HepG2 (cell line): ENCODE results near the gene NISCH. TPM values are rescaled to one million over a fixed set of nuclear protein-coding genes. Genes with fewer than 3 reads are reported as not detected.
A peak's percentile ranks its signal among the peaks of the same experiment; 100 is the strongest.

Experiments used
- ATF2 ChIP-seq: sonication (generic); formaldehyde crosslinking; IDR thresholded peaks from 2 replicates; pipeline ENCODE4 v1.4.0; 2020; ENCODE audit warnings: missing genetic modification reagents
- ATF7 ChIP-seq, 2 experiments: fragments of 450-650 bp in 1 of 2; sonication (generic) in 1 of 2; formaldehyde crosslinking in 1 of 2; IDR thresholded peaks; 2 replicates each; pipeline versions ENCODE4 v1.4.0 to v1.6.1; 2016 to 2020; ENCODE audit warnings: antibody characterized with exemption in 1 of 2, mild to moderate bottlenecking in 1 of 2, missing genetic modification reagents in 1 of 2
- CHD4 ChIP-seq: fragments of 200-600 bp; sonication (generic); IDR thresholded peaks from 2 replicates; pipeline ENCODE4 v1.7.0; 2017; ENCODE audit warnings: mild to moderate bottlenecking, low read length, borderline replicate concordance
- CREBL2 ChIP-seq: sonication (generic); formaldehyde crosslinking; IDR thresholded peaks from 2 replicates; pipeline ENCODE4 v1.8.1; 2023; ENCODE audit warnings: missing genetic modification reagents, mild to moderate bottlenecking, borderline replicate concordance
- ESRRA ChIP-seq: sonication (generic); formaldehyde crosslinking; IDR thresholded peaks from 2 replicates; pipeline ENCODE4 v1.5.1; 2020; ENCODE audit warnings: mild to moderate bottlenecking, low read depth, missing genetic modification reagents
- GABPB1 ChIP-seq: IDR thresholded peaks from 2 replicates; pipeline ENCODE4 v1.6.1; 2016; ENCODE audit warnings: mild to moderate bottlenecking, missing genetic modification reagents, moderate library complexity, missing compliant biosample characterization
- GPBP1L1 ChIP-seq: sonication (generic); formaldehyde crosslinking; IDR thresholded peaks from 2 replicates; pipeline ENCODE4 v1.5.0; 2020; ENCODE audit warnings: mild to moderate bottlenecking, missing genetic modification reagents
- KLF9 ChIP-seq: IDR thresholded peaks from 2 replicates; pipeline ENCODE4 v1.6.1; 2016; ENCODE audit warnings: low read depth
- SATB2 ChIP-seq: sonication (generic); formaldehyde crosslinking; IDR thresholded peaks from 2 replicates; pipeline ENCODE4 v1.5.0; 2020; ENCODE audit warnings: missing genetic modification reagents
- SIX1 ChIP-seq: sonication (generic); formaldehyde crosslinking; IDR thresholded peaks from 2 replicates; pipeline ENCODE4 v1.4.0; 2020; ENCODE audit warnings: missing genetic modification reagents, borderline replicate concordance
- TCF12 ChIP-seq, 2 experiments: fragments of 450-650 bp in 1 of 2; sonication (generic) in 1 of 2; formaldehyde crosslinking in 1 of 2; IDR thresholded peaks; 2 replicates each; pipeline versions ENCODE4 v1.6.1 to v1.8.0; 2017 to 2022; ENCODE audit warnings: antibody characterized with exemption in 1 of 2, mild to moderate bottlenecking in 1 of 2, missing genetic modification reagents in 1 of 2, moderate library complexity in 1 of 2
- TCF7 ChIP-seq: sonication (generic); IDR thresholded peaks from 2 replicates; pipeline ENCODE4 v1.6.1; 2016; ENCODE audit warnings: antibody characterized with exemption, low read depth
- TSC22D2 ChIP-seq: sonication (generic); formaldehyde crosslinking; IDR thresholded peaks from 2 replicates; pipeline ENCODE4 v1.5.1; 2020; ENCODE audit warnings: missing genetic modification reagents, mild to moderate bottlenecking, borderline replicate concordance
- ZBTB33 ChIP-seq: sonication (generic); formaldehyde crosslinking; IDR thresholded peaks from 2 replicates; pipeline ENCODE4 v1.4.0; 2020; ENCODE audit warnings: missing genetic modification reagents
- ZFAT ChIP-seq: sonication (generic); formaldehyde crosslinking; conservative IDR thresholded peaks from 2 replicates; pipeline ENCODE4 v1.8.1; 2023; ENCODE audit warnings: missing genetic modification reagents, inconsistent platforms
- ZNF143 ChIP-seq: sonication (generic); formaldehyde crosslinking; IDR thresholded peaks from 2 replicates; pipeline ENCODE4 v1.4.0; 2020; ENCODE audit warnings: missing genetic modification reagents
- ZNF263 ChIP-seq: sonication (generic); formaldehyde crosslinking; IDR thresholded peaks from 2 replicates; pipeline ENCODE4 v1.4.0; 2020; ENCODE audit warnings: missing genetic modification reagents
- ZNF512B ChIP-seq: sonication (generic); formaldehyde crosslinking; IDR thresholded peaks from 2 replicates; pipeline ENCODE4 v1.5.1; 2020; ENCODE audit warnings: missing genetic modification reagents, mild to moderate bottlenecking, borderline replicate concordance
- ZNF691 ChIP-seq: sonication (generic); formaldehyde crosslinking; IDR thresholded peaks from 2 replicates; pipeline ENCODE4 v1.4.0; 2020; ENCODE audit warnings: missing genetic modification reagents, low read depth, mild to moderate bottlenecking, borderline replicate concordance
- polyA plus RNA-seq, 8 experiments: library from polyadenylated mRNA; depleted of rRNA in 3 of 8; stranded (reverse) in 7 of 8; unstranded in 1 of 8; fragments of >200 nt; fragmentation: Illumina TruSeq in 4 of 8; extraction: Trizol in 4 of 8; gene quantifications; 2 replicates each; pipeline versions ENCODE4 v1.2.1 to v1.2.3, GENCODE V29; 2011 to 2016; ENCODE audit warnings: low read depth in 4 of 8, missing spikeins in 1 of 8, mixed read lengths in 1 of 8; ENCODE audit not compliant: insufficient read depth in 1 of 8
- total RNA-seq, 5 experiments: library from RNA; depleted of rRNA; stranded (reverse); fragments of >200 nt; fragmentation: Illumina TruSeq; extraction: Trizol; gene quantifications; 2 replicates each; pipeline ENCODE4 v1.2.3, GENCODE V29; 2016; ENCODE audit warnings: low read depth in 1 of 5

Gene NISCH
- total and polyA plus RNA-seq, 2 of the 13 experiments (the other 11 are each of a cell fraction or from before 2014, with no cell fraction given) = 27.0 to 47.6 TPM

- TF ChIP-seq GPBP1L1 (CRISPR knock-in tag) (no peak), CREBL2 (no peak), CHD4 (peak; percentile 71; the same call in 1 of the 2 replicates), ESRRA (CRISPR knock-in tag) (0 out of 2 replicates have a peak, but pooled peaks have one; percentile 61), SATB2 (CRISPR knock-in tag) (no peak), ZNF512B (CRISPR knock-in tag) (no peak), ATF2 (CRISPR knock-in tag) (no peak), ZBTB33 (CRISPR knock-in tag) (peak; percentile 13; the same call in 1 of the 2 replicates), SIX1 (peak; percentile 56; the same call in 1 of the 2 replicates), ZNF691 (no peak), KLF9 (CRISPR knock-in tag) (no peak), TCF12 (IDR thresholded peaks at IDR 0.05) (no peak), TCF12 (CRISPR knock-in tag; IDR thresholded peaks at IDR 0.05) (no peak), ZFAT (CRISPR knock-in tag) (no peak), ZNF263 (CRISPR knock-in tag) (peak; percentile 37; the same call in 1 of the 2 replicates), TSC22D2 (CRISPR knock-in tag) (no peak), ZNF143 (no peak), ATF7 (IDR thresholded peaks at IDR 0.05) (no peak), ATF7 (CRISPR knock-in tag; IDR thresholded peaks at IDR 0.05) (0 out of 2 replicates have a peak, but pooled peaks have one; percentile 35), TCF7 (peak; percentile 76), GABPB1 (peak; percentile 22; the same call in 1 of the 2 replicates)
Observed at GRCh38 chr3:52451237-52452083, 3.9 kb upstream of the NISCH start (continued).
